ACHN (cell line): Measurements from ENCODE around the gene S100A16.
"Not testable (repeated sequence)": the region's sequence is repeated elsewhere in the genome, so short reads cannot be mapped to it uniquely, and the experiment has no call there.

ENCODE experiments used
- DNase-seq: peaks from one replicate; pipeline ENCODE4 v3.0.0-alpha.2; 2015
- in situ Hi-C: cut with HindIII; loops from 2 replicates; pipeline ENCODE4 v1.10.0; 2017; ENCODE audit warnings: low sequenced_read_pairs, low pct_ligation_motif_present, low pct_unique_long_range_greater_than_20kb

The S100A16 gene

DNA sequence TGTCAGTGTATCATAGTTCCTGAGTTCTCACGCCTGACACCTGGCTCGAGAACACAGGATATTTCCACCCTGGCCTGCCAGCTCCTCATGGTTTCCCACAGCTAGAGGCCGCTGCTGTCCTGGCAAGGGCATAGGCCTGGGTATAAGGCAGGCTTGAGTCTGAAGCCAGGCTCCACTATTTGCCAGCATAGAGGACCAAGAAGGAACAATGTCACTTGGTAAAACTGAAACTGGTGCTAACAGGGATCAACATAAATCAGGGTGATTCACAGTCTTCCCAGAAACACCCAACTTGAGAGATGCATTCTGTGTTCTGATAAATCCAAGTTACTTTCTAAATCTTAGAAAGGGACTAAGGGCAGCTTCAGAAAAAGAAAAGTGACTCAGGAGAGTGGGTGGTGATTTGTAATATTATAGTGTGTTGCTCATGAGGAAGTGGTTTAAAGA is 40.3 kb downstream of the S100A16 start:
- in situ Hi-C loops: no loop called here
- peak; percentile 89 for DNase-seq

DNA sequence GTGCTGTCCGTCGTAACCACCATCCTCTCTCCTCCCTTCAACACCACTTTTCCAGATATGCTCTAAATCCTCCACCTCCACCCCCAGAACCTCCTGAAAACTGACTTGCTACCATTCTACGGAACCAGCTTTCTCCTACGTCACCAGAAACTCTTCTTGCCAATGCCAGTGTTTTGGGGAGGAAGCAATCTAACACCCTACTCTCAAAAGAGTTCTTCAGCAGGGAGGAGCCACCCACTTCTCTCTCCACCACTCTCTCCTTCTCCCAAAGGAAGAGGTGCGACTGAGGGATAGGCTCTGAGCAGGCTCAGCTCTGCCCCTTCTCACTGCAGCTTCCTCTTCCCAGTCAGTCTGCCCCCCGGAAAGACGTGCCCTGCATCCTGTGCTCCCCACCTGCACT is 41.2 kb downstream of the S100A16 start:
- in situ Hi-C loops: no loop called here

GRCh38 chr1:153570874-153571273 is 42.1 kb downstream of the S100A16 start:
- in situ Hi-C loops: no loop called here
- DNase-seq: no peak

More for the DNA sequence above, 41.2 kb downstream of the S100A16 start:
- no peak for DNase-seq

- in situ Hi-C loops: no loop called here
- DNase-seq: no peak
Observed at GRCh38 chr1:153569465-153569864, 43.5 kb downstream of the S100A16 start.

- in situ Hi-C loops: no loop called here
- peak; percentile 93 for DNase-seq
Observed at GRCh38 chr1:153568367-153569099, 44.4 kb downstream of the S100A16 start.

DNA sequence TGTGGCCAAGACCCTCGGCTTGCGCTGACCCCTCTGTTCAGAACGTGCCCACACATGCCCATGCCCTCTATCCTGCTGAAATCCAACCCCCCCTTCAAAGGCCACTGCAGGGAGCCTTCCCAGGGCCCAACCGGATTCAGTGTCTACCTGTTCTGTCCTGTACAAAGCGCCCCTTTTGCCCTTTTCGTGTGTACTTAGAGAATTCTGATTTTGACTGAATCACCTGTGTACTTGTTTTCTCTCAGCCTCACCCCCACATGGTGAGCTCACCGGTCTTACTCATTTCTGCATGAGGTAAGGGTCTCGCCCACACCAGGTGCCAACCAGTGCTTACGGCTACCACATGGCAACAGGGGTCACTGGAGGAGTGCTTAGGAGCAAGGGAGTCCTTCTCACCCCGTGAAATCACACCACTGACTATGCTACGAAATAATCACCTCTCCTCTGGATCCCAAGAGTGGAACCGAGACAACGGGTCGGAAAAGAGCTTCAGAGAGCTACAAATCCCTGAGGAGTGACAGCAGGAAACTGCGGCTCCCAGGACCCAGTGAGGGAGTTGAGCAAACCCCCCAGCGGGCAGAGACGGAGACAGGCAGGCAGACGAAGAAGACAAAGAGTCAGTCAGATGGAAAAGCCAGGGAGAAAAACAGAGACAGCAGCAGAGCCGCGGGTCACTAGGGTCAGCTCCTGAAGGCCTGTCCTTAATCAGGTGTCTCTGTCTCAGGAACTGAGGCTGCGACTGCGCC is 45.1 kb downstream of the S100A16 start:
- in situ Hi-C loops: no loop called here
- peak; percentile 72 for DNase-seq

DNA sequence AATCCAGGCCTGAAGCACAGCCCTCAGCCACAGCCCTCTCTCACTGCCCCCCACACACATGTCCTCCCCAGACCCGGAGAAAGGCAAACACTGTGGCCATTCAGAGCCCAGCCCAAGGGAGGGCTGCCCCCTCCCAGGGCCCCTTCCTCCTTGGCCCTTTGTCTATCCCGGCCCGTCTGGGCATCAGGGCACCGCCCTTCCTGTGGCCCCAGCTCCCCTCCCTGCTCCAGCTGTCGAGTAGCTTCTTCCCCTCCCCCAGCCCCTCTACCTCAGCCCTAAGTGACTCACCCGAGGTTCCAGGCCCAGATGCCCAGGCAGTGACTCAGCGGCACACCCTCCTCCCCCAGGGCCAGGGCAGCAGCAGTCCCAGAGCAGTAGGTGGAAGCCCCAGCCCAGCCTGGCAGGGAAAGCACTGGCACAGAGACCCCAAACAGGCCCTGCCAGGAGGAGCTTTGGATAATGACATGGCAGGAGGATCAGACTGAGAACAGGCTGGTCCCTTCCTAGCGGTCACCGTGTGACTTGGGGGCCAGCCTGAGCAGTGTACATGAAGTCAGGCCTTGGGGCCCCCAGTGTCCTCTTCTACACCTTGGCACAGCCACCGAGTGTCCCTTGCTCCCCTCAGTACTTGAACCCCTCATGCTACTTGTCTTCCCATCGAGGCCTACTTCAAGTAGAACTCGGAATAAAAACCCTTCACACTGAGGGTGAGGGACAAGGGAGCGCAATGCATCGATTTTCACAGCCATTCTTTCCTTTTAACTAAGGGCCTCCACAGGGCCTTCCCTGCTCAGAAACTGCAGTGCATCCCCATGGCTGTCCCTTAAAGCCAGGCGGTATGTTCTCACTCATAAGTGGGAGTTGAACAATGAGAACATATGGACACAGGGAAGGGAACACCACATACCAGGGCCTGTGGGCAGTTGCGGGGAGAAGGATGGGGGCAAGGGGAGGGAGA is 46.2 kb downstream of the S100A16 start:
- in situ Hi-C loops: no loop called here
- peak; percentile 99 for DNase-seq

DNA sequence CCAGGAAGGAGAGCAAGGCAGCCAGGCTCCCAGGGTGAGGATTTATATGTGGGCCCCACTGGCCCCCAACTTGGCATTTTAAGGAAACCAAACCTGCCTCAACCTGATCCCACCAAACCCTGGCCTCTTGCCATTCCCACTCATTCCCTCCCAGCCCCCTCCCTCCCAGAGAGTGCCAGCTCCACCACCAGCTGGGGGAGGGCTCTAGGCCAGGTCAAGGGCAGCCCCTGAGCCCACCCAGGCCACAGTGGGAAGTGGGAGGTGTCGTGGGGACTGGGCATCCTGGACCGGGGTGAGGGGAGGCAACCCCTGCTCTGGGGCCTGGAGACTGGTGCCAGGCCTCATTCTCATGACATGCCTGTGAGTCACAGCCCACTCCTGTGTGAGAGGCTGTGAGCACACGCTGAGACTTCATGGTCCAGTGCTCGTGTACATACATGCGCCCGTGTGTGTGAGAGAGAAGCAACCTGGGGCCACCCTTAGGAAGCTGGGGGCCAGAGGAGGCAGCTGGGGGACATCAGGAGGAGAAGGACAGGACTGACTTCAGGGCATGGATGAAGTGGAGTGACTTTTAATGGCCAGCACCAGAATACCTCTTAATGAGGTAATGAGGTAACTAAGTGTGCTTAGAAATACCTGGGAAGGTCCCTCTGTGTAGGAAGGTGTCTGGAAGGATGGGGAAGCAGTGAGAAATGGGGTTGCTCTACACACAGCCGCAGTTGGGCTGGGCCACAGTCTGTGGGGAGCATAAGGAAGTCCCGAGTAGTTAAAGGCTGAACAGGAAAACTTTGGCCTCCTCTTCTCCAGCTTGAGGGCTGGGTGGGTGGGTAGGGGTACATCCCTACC is 47.2 kb downstream of the S100A16 start, which contains the start of gene S100A2:
S100A2 (minus strand) TSS at position 316 of the 846 bp plus-strand sequence. CDS start 1,967 bp downstream, outside the sequence.
- in situ Hi-C loops: no loop called here

DNA sequence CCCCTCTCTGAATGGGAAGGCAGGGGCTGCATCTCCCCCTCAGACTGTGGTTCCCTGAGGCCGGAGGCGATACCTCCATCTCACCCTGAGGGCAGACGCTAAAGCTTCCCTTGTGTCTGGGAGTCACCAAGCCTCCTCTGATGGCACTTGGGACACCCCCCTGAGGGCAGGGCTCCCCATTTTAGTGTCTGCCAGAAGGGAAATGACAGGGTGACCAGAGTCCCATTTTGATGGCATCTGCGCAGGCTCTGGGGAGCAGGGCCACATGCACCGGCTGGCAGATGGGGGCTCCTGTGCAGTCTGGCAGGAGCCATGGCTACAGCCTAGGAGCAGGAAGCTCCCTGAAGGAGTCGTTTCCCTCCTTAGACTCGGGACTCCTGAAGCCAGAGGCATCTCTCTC is 48.9 kb downstream of the S100A16 start:
- in situ Hi-C loops: no loop called here

More for the DNA sequence above, 47.2 kb downstream of the S100A16 start, which contains the start of gene S100A2:
- DNase-seq: peak; percentile 98

GRCh38 chr1:153563483-153563901 is 49.4 kb downstream of the S100A16 start:
- in situ Hi-C loops: no loop called here
- DNase-seq: no peak

More for the DNA sequence above, 48.9 kb downstream of the S100A16 start:
- no peak for DNase-seq

DNA sequence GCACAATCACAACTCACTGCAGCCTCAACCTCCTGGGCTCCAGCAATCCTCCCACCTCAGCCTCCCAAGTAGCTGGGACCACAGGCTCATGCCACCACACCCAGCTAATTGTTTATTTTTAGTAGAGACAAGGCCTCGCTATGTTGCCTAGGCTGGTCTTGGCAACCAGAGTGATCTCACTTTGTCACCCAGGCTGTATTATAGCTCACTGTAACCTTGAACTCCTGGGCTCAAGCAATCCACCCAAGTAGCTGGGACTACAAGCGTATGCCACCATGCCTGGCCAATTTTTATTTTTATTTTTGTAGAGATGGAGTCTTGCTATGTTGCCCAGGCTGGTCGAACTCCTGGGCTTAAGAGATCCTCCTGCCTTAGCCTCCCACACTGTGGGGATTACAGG is 50.9 kb downstream of the S100A16 start:
- in situ Hi-C loops, DNase-seq: not testable (repeated sequence)

DNA sequence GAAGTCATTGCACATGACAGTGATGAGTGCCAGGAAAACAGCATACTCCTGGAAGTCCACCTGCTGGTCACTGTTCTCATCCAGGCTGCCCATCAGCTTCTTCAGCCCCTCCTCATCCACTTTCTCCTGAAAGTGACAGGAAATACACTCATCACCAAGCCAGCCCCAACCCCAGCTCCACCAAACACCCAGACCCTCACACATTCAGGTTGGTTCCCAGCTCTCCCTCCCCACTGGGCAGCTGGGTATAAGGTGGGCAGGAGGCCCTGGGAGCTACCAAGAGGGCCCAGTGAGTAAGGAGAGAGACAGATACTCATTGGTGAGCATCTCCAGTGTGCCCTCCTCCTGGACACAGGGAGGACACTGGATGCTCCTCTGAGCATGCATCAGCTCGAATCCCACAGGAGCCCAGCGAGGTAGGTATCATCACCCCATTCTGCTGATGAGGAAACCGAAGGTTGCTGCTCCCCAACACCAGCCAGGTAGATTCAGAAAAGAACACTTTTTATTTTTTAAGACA is 51.4 kb downstream of the S100A16 start:
- in situ Hi-C loops: no loop called here
- no peak for DNase-seq

GRCh38 chr1:153560771-153561465 is 52.0 kb downstream of the S100A16 start:
- in situ Hi-C loops: no loop called here

GRCh38 chr1:153560241-153560640 is 52.7 kb downstream of the S100A16 start:
- no peak for DNase-seq
- in situ Hi-C loops: no loop called here

More at GRCh38 chr1:153560771-153561465, 52.0 kb downstream of the S100A16 start:
- no peak for DNase-seq

- no peak for DNase-seq
- in situ Hi-C loops: no loop called here
Observed at GRCh38 chr1:153557877-153558276, 55.1 kb downstream of the S100A16 start.
